DND-41 (cell line): Measurements from ENCODE around the gene KIRREL3.

Experiments used
- ATAC-seq: fragments of 200-7000 bp; cut with Tn5 transposase; 3 replicates; pipeline ENCODE4 v1.9.1; 2021; ENCODE audit warnings: low read depth; ENCODE audit not compliant: insufficient read depth
- DNase-seq: peaks from one replicate; pipeline ENCODE4 v3.0.0-alpha.2; 2020
- H2AFZ ChIP-seq: 2 replicates; pipeline ENCODE4 v1.6.0; 2012; ENCODE audit warnings: low read depth, low read length
- H3K27ac ChIP-seq: 2 replicates; pipeline ENCODE4 v1.5.1; 2012; ENCODE audit warnings: low read length, inconsistent platforms
- H3K27me3 ChIP-seq: fragments of 200-600 bp; sonication (generic); 2 replicates; pipeline ENCODE4 v1.6.0; 2012; ENCODE audit warnings: low read length, mild to moderate bottlenecking, inconsistent platforms; ENCODE audit not compliant: insufficient read depth, poor library complexity
- H3K36me3 ChIP-seq: 2 replicates; pipeline ENCODE4 v1.5.1; 2012; ENCODE audit warnings: low read length, inconsistent platforms; ENCODE audit not compliant: insufficient read depth
- H3K4me1 ChIP-seq: 2 replicates; pipeline ENCODE4 v1.5.1; 2012; ENCODE audit warnings: mild to moderate bottlenecking, low read length; ENCODE audit not compliant: insufficient read depth
- H3K4me2 ChIP-seq: 2 replicates; pipeline ENCODE4 v1.6.0; 2012; ENCODE audit warnings: mild to moderate bottlenecking, moderate library complexity, low read length, inconsistent platforms; ENCODE audit not compliant: insufficient read depth
- H3K4me3 ChIP-seq, 2 experiments: fragments of 200-600 bp in 1 of 2; shearing (Covaris generic) in 1 of 2; 2 replicates each; pipeline ENCODE4 v1.5.1; 2012 to 2016; ENCODE audit warnings: inconsistent platforms in 2 of 2, low read length in 2 of 2, mild to moderate bottlenecking in 2 of 2, low read depth in 1 of 2, moderate library complexity in 1 of 2
- H3K79me2 ChIP-seq: 2 replicates; pipeline ENCODE4 v1.6.0; 2012; ENCODE audit warnings: low read length, inconsistent platforms; ENCODE audit not compliant: insufficient read depth
- H3K9ac ChIP-seq: 2 replicates; pipeline ENCODE4 v1.6.0; 2012; ENCODE audit warnings: low read depth, mild to moderate bottlenecking, inconsistent platforms, low read length, moderate library complexity
- H3K9me3 ChIP-seq: 2 replicates; pipeline ENCODE4 v1.5.1; 2012; ENCODE audit warnings: low read length, moderate library complexity, mild to moderate bottlenecking, inconsistent platforms; ENCODE audit not compliant: insufficient read depth, severe bottlenecking
- H4K20me1 ChIP-seq: 2 replicates; pipeline ENCODE4 v1.6.0; 2012; ENCODE audit warnings: low read length; ENCODE audit not compliant: insufficient read depth
- CTCF ChIP-seq: IDR thresholded peaks from 2 replicates; pipeline ENCODE4 v1.5.1; 2012; ENCODE audit warnings: borderline replicate concordance, low read length, moderate library complexity, mild to moderate bottlenecking; ENCODE audit not compliant: poor library complexity, severe bottlenecking; ENCODE audit errors: extremely low read depth
- EZH2 ChIP-seq: IDR thresholded peaks from 3 replicates; pipeline ENCODE4 v1.6.1; 2012; ENCODE audit warnings: borderline replicate concordance, low read depth, mild to moderate bottlenecking, moderate library complexity, low read length, inconsistent platforms; ENCODE audit not compliant: severe bottlenecking

The KIRREL3 gene

GRCh38 chr11:126821827-126822226 lies 178.7 kb downstream of the KIRREL3 start:
- H3K27me3 ChIP-seq, result peaks cover 31% of the 10 kb centered on the region
- no peak overlapping the region for H2AFZ ChIP-seq
- H3K9ac ChIP-seq, result no peak overlapping the region
- no peak overlapping the region for H3K4me2 ChIP-seq
- no peaks in the 10 kb centered on the region for H3K9me3 ChIP-seq
- ATAC-seq (no peak), DNase-seq (no peak)
- no peaks in the 10 kb centered on the region for H3K36me3 ChIP-seq
- no peaks in the 10 kb centered on the region for H4K20me1 ChIP-seq
- no peak overlapping the region for H3K27ac ChIP-seq
- no peaks in the 10 kb centered on the region for H3K79me2 ChIP-seq
- H3K4me3 ChIP-seq, result no peak overlapping the region
- TF ChIP-seq EZH2 (no peak), CTCF (no peak)
- peaks cover 7% of the 10 kb centered on the region; the same call in 1 of the 2 replicates for H3K4me1 ChIP-seq

- Histone ChIP-seq H3K27ac (no peak overlapping the region), H3K36me3 (no peaks in the 10 kb centered on the region), H4K20me1 (no peaks in the 10 kb centered on the region), H3K4me3 (no peak overlapping the region), H2AFZ (no peak overlapping the region), H3K4me1 (peaks cover 10% of the 10 kb centered on the region; the same call in 1 of the 2 replicates), H3K27me3 (peaks cover 32% of the 10 kb centered on the region), H3K4me2 (no peak overlapping the region), H3K9me3 (no peaks in the 10 kb centered on the region), H3K9ac (no peak overlapping the region), H3K79me2 (no peaks in the 10 kb centered on the region)
- DNase-seq (no peak), ATAC-seq (no peak)
- TF ChIP-seq CTCF (no peak), EZH2 (no peak)
These were observed 181.4 kb downstream of the KIRREL3 start for GRCh38 chr11:126819194-126819593.

GRCh38 chr11:126817523-126818450 lies 182.8 kb downstream of the KIRREL3 start:
- no peaks in the 10 kb centered on the region for H3K9me3 ChIP-seq
- ATAC-seq (no peak), DNase-seq (no peak)
- H3K4me1 ChIP-seq, result peaks cover 10% of the 10 kb centered on the region; the same call in 1 of the 2 replicates
- H4K20me1 ChIP-seq, result no peaks in the 10 kb centered on the region
- H3K4me3 ChIP-seq, result no peak overlapping the region
- no peak overlapping the region for H3K9ac ChIP-seq
- no peak overlapping the region for H3K27ac ChIP-seq
- H2AFZ ChIP-seq, result no peak overlapping the region
- H3K4me2 ChIP-seq, result no peak overlapping the region
- no peak for TF ChIP-seq CTCF
- TF ChIP-seq EZH2, result no peak
- no peaks in the 10 kb centered on the region for H3K79me2 ChIP-seq
- peaks cover 30% of the 10 kb centered on the region for H3K27me3 ChIP-seq
- no peaks in the 10 kb centered on the region for H3K36me3 ChIP-seq
